ENCODE data around the gene SNAPC4.

GRCh38 chr9:136438548-136439480 lies 38.8 kb upstream of the SNAPC4 start:
- TF ChIP-seq GATA3 (IDR thresholded peaks at IDR 0.05; ENCODE audit: low read depth, low read length) (no peak), GATA2 (IDR thresholded peaks at IDR 0.05; ENCODE audit: low read depth, low read length) (no peak; the same call in 1 of the 2 replicates)
